Thymus (tissue), 11 donors: ENCODE results near the gene C16orf54. TPM values are rescaled to one million over a fixed set of nuclear protein-coding genes. Genes with fewer than 3 reads are reported as not detected.
"Not testable (repeated sequence)": the region's sequence is repeated elsewhere in the genome, so short reads cannot be mapped to it uniquely, and the experiment has no call there.

ENCODE experiments used
- DNase-seq, 9 donors: peaks; one replicate each; pipeline ENCODE4 v3.0.0-alpha.2; 2013; ENCODE audit warnings: low spot score in 9 of 9, low read depth in 6 of 9, missing footprints in 1 of 9
- H3K27ac ChIP-seq, 2 donors: one replicate each; pipeline ENCODE4 v1.5.1; 2013; ENCODE audit warnings: control low read depth in 1 of 2, low read depth in 1 of 2, low read length in 1 of 2, mild to moderate bottlenecking in 1 of 2, moderate library complexity in 1 of 2
- H3K27me3 ChIP-seq, 2 donors: one replicate each; pipeline ENCODE4 v1.5.1; 2013; ENCODE audit warnings: low read length in 1 of 2; ENCODE audit not compliant: control insufficient read depth in 2 of 2, insufficient read depth in 1 of 2
- H3K36me3 ChIP-seq, 2 donors: one replicate each; pipeline ENCODE4 v1.5.1; 2013; ENCODE audit warnings: low read length in 1 of 2, mild to moderate bottlenecking in 1 of 2, moderate library complexity in 1 of 2; ENCODE audit not compliant: control insufficient read depth in 2 of 2, insufficient read depth in 2 of 2
- H3K4me1 ChIP-seq, 2 donors: one replicate each; pipeline ENCODE4 v1.5.1; 2013; ENCODE audit warnings: low read length in 2 of 2; ENCODE audit not compliant: control insufficient read depth in 2 of 2, insufficient read depth in 2 of 2
- H3K4me3 ChIP-seq, 2 donors: one replicate each; pipeline ENCODE4 v1.5.1; 2013; ENCODE audit warnings: low read length in 2 of 2, control low read depth in 1 of 2, mild to moderate bottlenecking in 1 of 2
- H3K9me3 ChIP-seq, 2 donors: one replicate each; pipeline ENCODE4 v1.5.1; 2013; ENCODE audit warnings: low read length in 1 of 2, mild to moderate bottlenecking in 1 of 2; ENCODE audit not compliant: control insufficient read depth in 2 of 2, insufficient read depth in 1 of 2
- WGBS: extraction: QIAGEN DNeasy Blood & Tissue Kit; methylation state at CpG from one replicate; pipeline ENCODE4 v1.1.7; 2013; 5-methylcytosine and 5-hydroxymethylcytosine counted together
- polyA plus RNA-seq: library from polyadenylated mRNA; stranded (reverse); fragments of 200-250 nt; gene quantifications from one replicate; pipeline ENCODE4 v1.2.3, GENCODE V29; 2013
- total RNA-seq: library from RNA; stranded (reverse); fragments of 120-200 nt; gene quantifications from one replicate; pipeline ENCODE4 v1.2.4, GENCODE V29; 2013
- donor health status: healthy.

The C16orf54 gene
- total and polyA plus RNA-seq, 2 donors = 16.7 to 19.0 TPM

GRCh38 chr16:29737713-29738112 lies 8.1 kb downstream of the C16orf54 start:
- no peak overlapping the region for H3K4me3 ChIP-seq
- peak overlapping the region in 1 of 2 donors; percentile 72 for H3K27ac ChIP-seq
- H3K27me3 ChIP-seq = no peaks in the 10 kb centered on the region
- H3K9me3 ChIP-seq = no peaks in the 10 kb centered on the region
- peaks cover 4 to 31% of the 10 kb centered on the region in 2 donors for H3K4me1 ChIP-seq
- no peak for DNase-seq
- H3K36me3 ChIP-seq = peaks cover 0 to 2% of the 10 kb centered on the region in 2 donors
- 84% methylated on average over 5 of the region's 5 CpGs for WGBS

GRCh38 chr16:29736764-29737163 lies 9.0 kb downstream of the C16orf54 start:
- DNase-seq = no peak
- Histone ChIP-seq H3K36me3 (no peaks in the 10 kb centered on the region), H3K4me1 (peaks cover 4 to 28% of the 10 kb centered on the region in 2 donors), H3K9me3 (no peaks in the 10 kb centered on the region), H3K27me3 (no peaks in the 10 kb centered on the region), H3K4me3 (no peak overlapping the region), H3K27ac (no peak overlapping the region)
- WGBS = 85% methylated on average over 6 of the region's 6 CpGs

GRCh38 chr16:29736112-29736511 lies 9.7 kb downstream of the C16orf54 start:
- no peak for DNase-seq
- peaks cover 4 to 22% of the 10 kb centered on the region in 2 donors for H3K4me1 ChIP-seq
- H3K36me3 ChIP-seq = no peaks in the 10 kb centered on the region
- no peak overlapping the region for H3K27ac ChIP-seq
- no peaks in the 10 kb centered on the region for H3K27me3 ChIP-seq
- WGBS = 83% methylated on average over 5 of the region's 5 CpGs
- H3K4me3 ChIP-seq = no peak overlapping the region
- no peaks in the 10 kb centered on the region for H3K9me3 ChIP-seq

DNA sequence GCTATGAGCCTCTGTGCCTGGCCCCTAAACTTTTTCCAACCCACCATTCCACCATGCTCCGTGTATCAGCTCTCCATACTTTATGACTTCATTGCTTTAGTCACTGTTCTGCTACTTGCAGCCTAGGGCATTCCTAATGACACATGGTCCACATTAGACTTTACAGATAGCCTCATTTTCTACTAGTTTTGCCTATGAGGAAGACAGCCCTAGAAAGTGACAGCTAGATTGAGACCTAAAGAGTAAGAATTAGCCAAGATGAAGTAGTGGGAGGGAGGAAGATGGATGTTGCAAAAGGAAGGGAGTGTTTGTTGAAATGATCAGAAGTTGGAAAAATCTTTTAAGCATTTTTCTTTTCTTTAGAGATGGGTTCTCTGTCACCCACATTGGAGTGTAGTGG lies 11.0 kb downstream of the C16orf54 start:
- Histone ChIP-seq H3K36me3 (no peaks in the 10 kb centered on the region), H3K27me3 (no peaks in the 10 kb centered on the region), H3K4me3 (no peak overlapping the region), H3K4me1 (peaks cover 4 to 16% of the 10 kb centered on the region in 2 donors), H3K27ac (no peak overlapping the region), H3K9me3 (no peaks in the 10 kb centered on the region)
- 0% methylated on average over 1 of the region's 1 CpG for WGBS
- DNase-seq = no peak

GRCh38 chr16:29731768-29732601 lies 13.8 kb downstream of the C16orf54 start:
- WGBS = 84% methylated on average over 13 of the region's 13 CpGs
- not testable (repeated sequence) for H3K27me3 ChIP-seq, H3K36me3 ChIP-seq, H3K4me3 ChIP-seq, H3K27ac ChIP-seq, DNase-seq, H3K4me1 ChIP-seq, H3K9me3 ChIP-seq

DNA sequence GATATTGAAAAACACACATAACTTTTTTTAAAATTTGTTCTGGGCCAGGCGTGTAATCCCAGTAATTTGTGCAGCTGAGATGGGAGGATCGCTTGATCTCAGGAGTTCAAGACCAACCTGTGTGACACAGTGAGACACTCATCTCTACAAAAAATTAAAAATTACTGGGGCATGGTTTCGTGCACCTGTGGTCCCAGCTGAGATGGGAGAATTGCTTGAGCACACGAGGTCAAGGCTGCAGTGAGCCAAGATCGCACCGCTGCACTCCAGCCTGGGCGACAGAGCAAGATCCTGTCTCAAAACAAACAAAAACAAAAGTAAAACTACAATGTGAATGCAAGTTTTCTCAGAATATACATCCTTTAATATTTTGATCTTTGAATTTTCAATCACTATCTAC lies 15.1 kb downstream of the C16orf54 start:
- WGBS = 91% methylated on average over 7 of the region's 7 CpGs
- Histone ChIP-seq H3K9me3 (no peaks in the 10 kb centered on the region), H3K4me3 (no peak overlapping the region), H3K4me1 (peaks cover 0 to 3% of the 10 kb centered on the region in 2 donors), H3K27ac (no peak overlapping the region), H3K36me3 (no peaks in the 10 kb centered on the region), H3K27me3 (no peaks in the 10 kb centered on the region)
- no peak for DNase-seq

- H3K4me1 ChIP-seq = peaks cover 0 to 3% of the 10 kb centered on the region in 2 donors
- WGBS = 54% methylated on average over 6 of the region's 6 CpGs
- no peak for DNase-seq
Measured at GRCh38 chr16:29729116-29729521, 16.7 kb downstream of the C16orf54 start.

DNA sequence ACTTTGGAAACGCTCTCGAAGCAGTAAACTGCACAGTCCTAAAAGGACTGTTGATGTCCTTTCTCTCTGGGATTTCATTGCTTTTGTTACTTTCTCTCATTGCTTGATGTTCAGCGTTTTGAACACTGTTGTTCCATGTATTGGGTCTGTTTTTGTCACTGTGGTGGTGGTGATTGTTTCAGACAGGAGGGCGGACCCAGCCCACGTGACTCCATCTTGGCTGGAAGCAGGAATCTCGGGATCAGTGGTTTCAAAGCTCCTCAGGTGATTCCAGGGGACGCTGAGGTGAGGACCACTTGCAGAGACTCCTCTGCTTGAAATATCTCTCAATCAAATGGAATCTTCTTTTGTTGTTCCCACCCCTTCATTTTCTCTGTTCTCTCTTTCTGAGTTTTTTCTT lies 18.3 kb downstream of the C16orf54 start:
- H3K9me3 ChIP-seq = no peaks in the 10 kb centered on the region
- peaks cover 0 to 3% of the 10 kb centered on the region in 2 donors for H3K4me1 ChIP-seq
- H3K27me3 ChIP-seq = no peaks in the 10 kb centered on the region
- no peak overlapping the region for H3K4me3 ChIP-seq
- WGBS = 93% methylated on average over 7 of the region's 7 CpGs
- no peaks in the 10 kb centered on the region for H3K36me3 ChIP-seq
- no peak for DNase-seq
- no peak overlapping the region for H3K27ac ChIP-seq

More at GRCh38 chr16:29729116-29729521, 16.7 kb downstream of the C16orf54 start:
- Histone ChIP-seq H3K27ac (no peak overlapping the region), H3K36me3 (no peaks in the 10 kb centered on the region), H3K27me3 (no peaks in the 10 kb centered on the region), H3K9me3 (no peaks in the 10 kb centered on the region), H3K4me3 (no peak overlapping the region)

GRCh38 chr16:29726845-29727377 lies 18.9 kb downstream of the C16orf54 start:
- H3K4me1 ChIP-seq = peaks cover 0 to 3% of the 10 kb centered on the region in 2 donors
- H3K4me3 ChIP-seq = no peak overlapping the region
- no peaks in the 10 kb centered on the region for H3K9me3 ChIP-seq
- H3K36me3 ChIP-seq = no peaks in the 10 kb centered on the region
- no peak overlapping the region for H3K27ac ChIP-seq
- no peaks in the 10 kb centered on the region for H3K27me3 ChIP-seq
- no peak for DNase-seq
- 96% methylated on average over 9 of the region's 9 CpGs for WGBS
